Adrenal gland (tissue), 12 donors: ENCODE data around the gene BEND6. TPM values are rescaled to one million over a fixed set of nuclear protein-coding genes. Genes with fewer than 3 reads are reported as not detected.

ENCODE experiments used
- DNase-seq, 7 donors: peaks; one replicate each; pipeline ENCODE4 v3.0.0-alpha.2; 2019 to 2020
- H3K27ac ChIP-seq, 5 donors: fragments of 200-600 bp; sonication (generic) in 4 of 5; 1 replicate in 3 of 5; 2 replicates in 2 of 5; pipeline versions ENCODE4 v1.5.1 to v1.8.0; 2016 to 2020; ENCODE audit warnings: mild to moderate bottlenecking in 1 of 5
- H3K27me3 ChIP-seq: fragments of 200-600 bp; 2 replicates; pipeline ENCODE4 v1.8.0; 2021
- H3K36me3 ChIP-seq, 2 donors: fragments of 200-600 bp; replicated peaks in 1 of 2; 1 replicate in 1 of 2; 2 replicates in 1 of 2; pipeline versions ENCODE4 v1.5.1 to v1.8.0; 2018 to 2022
- H3K4me1 ChIP-seq, 2 donors: fragments of 200-600 bp; replicated peaks in 1 of 2; 1 replicate in 1 of 2; 2 replicates in 1 of 2; pipeline versions ENCODE4 v1.5.1 to v1.8.0; 2018 to 2021
- H3K4me3 ChIP-seq, 4 donors: fragments of 200-600 bp; sonication (generic) in 3 of 4; one replicate each; pipeline ENCODE4 v1.5.1; 2016 to 2018
- H3K9me3 ChIP-seq, 3 donors: fragments of 200-600 bp; sonication (generic) in 1 of 3; replicated peaks in 1 of 3; 1 replicate in 2 of 3; 2 replicates in 1 of 3; pipeline versions ENCODE4 v1.5.1 to v1.8.0; 2016 to 2021
- POLR2A ChIP-seq, 2 donors: fragments of 450-650 bp; IDR thresholded peaks; one replicate each; pipeline ENCODE4 v1.6.1; 2017; ENCODE audit warnings: antibody characterized with exemption in 2 of 2, mild to moderate bottlenecking in 2 of 2, moderate library complexity in 1 of 2
- WGBS, 4 donors: extraction: QIAGEN DNeasy Blood & Tissue Kit in 2 of 4; methylation state at CpG; one replicate each; pipeline versions ENCODE4 v1.1.5 to v1.1.7; 2013 to 2017; 5-methylcytosine and 5-hydroxymethylcytosine counted together
- intact Hi-C, 2 donors: fragments of 100-400 bp; cut with DNase I; formaldehyde crosslinking; loops; one replicate each; pipeline versions ENCODE4 v1.14.1 to v1.15.0; 2022 to 2023
- polyA plus RNA-seq, 3 donors: library from polyadenylated mRNA; stranded (reverse); fragments of 200-250 nt in 2 of 3; fragments of 350-450 nt in 1 of 3; fragmentation: Illumina TruSeq in 1 of 3; extraction: RNeasy Lipid Tissue Mini Kit (QIAGEN cat#74804) in 1 of 3; gene quantifications; one replicate each; pipeline ENCODE4 v1.2.3, GENCODE V29; 2013 to 2014
- total RNA-seq, 9 donors: library from RNA; depleted of rRNA in 4 of 9; stranded (reverse); fragments of >200 nt in 4 of 9; fragments of 120-200 nt in 1 of 9; fragmentation: NEBNext Ultra II Directional in 1 of 9; extraction: Animal tissue kit (Norgen Biotek cat#: 25700) in 1 of 9; gene quantifications; one replicate each; pipeline versions ENCODE4 v1.1.0 to v1.2.4, GENCODE V29; 2013 to 2023
- TF ChIP-seq, protein P1 (sequence below), 6 experiments: fragments of 450-650 bp in 4 of 6; fragments of 200-600 bp in 2 of 6; sonication (generic) in 1 of 6; IDR thresholded peaks; 1 replicate in 5 of 6; 2 replicates in 1 of 6; pipeline versions ENCODE4 v1.5.1 to v1.8.0; 2016 to 2021; ENCODE audit warnings: antibody characterized with exemption in 6 of 6, mild to moderate bottlenecking in 2 of 6, moderate library complexity in 1 of 6
- donor health status: healthy with polysubstance abuse.
- donor health status: Bipolar disorder and iron deficiency.
- donor health status: DM: yes; HTN: yes; CAD: no.
- donor health status: DM: no; HTN: no; CAD: no.
- donor health status: DM: no; HTN: no; CAD: no.
- donor health status: DM: yes; HTN: yes; CAD: no.

Gene BEND6
- total and polyA plus RNA-seq, 12 donors: 0.67 to 6.0 (median 1.2) TPM; not detected in 1

DNA sequence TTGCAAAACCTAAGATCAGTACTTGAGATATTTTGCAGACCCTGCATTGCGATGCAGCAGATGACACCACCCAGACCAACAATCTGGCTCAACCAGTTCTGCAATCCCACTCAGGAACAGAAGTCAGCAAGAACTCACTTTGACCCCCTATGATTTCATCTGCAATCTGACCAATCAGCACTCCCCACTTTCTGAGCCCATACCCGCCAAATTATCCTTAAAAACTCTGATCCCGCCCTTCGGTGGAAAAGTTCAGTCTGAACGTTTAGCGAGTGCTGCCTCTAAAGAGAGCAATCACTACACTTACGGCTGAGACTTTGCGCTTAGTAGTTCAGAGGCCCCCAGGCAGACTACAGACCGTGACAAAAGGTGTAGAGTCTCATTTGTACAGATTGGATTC, 74.3 kb downstream of the BEND6 start:
- DNase-seq: no peak
- 90 to 95% (median 91%) methylated on average over 9 of the region's 9 CpGs for WGBS, 4 donors
- Histone ChIP-seq H3K9me3 (peaks cover 0 to 4% (median 4%) of the 10 kb centered on the region in 3 donors), H3K27me3 (no peaks in the 10 kb centered on the region), H3K27ac (no peak overlapping the region), H3K4me1 (no peaks in the 10 kb centered on the region), H3K36me3 (no peaks in the 10 kb centered on the region), H3K4me3 (no peak overlapping the region)
- intact Hi-C loops: no loop called here
- TF ChIP-seq, protein P1, sequence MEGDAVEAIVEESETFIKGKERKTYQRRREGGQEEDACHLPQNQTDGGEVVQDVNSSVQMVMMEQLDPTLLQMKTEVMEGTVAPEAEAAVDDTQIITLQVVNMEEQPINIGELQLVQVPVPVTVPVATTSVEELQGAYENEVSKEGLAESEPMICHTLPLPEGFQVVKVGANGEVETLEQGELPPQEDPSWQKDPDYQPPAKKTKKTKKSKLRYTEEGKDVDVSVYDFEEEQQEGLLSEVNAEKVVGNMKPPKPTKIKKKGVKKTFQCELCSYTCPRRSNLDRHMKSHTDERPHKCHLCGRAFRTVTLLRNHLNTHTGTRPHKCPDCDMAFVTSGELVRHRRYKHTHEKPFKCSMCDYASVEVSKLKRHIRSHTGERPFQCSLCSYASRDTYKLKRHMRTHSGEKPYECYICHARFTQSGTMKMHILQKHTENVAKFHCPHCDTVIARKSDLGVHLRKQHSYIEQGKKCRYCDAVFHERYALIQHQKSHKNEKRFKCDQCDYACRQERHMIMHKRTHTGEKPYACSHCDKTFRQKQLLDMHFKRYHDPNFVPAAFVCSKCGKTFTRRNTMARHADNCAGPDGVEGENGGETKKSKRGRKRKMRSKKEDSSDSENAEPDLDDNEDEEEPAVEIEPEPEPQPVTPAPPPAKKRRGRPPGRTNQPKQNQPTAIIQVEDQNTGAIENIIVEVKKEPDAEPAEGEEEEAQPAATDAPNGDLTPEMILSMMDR (IDR thresholded peaks at IDR 0.05): no peak
- no peak for TF ChIP-seq POLR2A (IDR thresholded peaks at IDR 0.05)

DNA sequence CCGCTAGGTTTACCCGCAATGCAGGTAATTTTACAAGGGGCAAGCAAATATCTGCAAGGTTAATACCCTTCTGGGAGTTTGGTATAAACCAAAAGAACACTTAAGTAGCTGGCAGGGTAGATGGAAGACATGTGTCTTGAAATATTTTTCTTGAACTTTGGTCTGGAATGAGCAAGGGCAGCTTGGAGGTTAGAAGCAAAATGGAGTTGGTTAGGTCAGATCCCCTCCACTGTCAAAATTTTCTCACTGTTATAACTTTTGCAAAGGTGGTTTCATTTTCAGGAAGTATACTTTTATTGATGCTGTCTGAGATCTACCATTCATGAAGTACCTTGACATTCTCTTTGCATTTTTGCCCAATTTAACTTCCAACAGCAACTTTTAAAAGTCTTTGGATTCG, 78.3 kb downstream of the BEND6 start:
- no peaks in the 10 kb centered on the region for H3K36me3 ChIP-seq
- 88 to 96% (median 91%) methylated on average over 3 of the region's 3 CpGs for WGBS, 4 donors
- H3K4me1 ChIP-seq: no peaks in the 10 kb centered on the region
- H3K27me3 ChIP-seq: no peaks in the 10 kb centered on the region
- no peak overlapping the region for H3K27ac ChIP-seq
- no peak overlapping the region for H3K4me3 ChIP-seq
- H3K9me3 ChIP-seq: no peaks in the 10 kb centered on the region
- intact Hi-C loops: no loop called here
- no peak for DNase-seq
- TF ChIP-seq POLR2A (IDR thresholded peaks at IDR 0.05): no peak
- TF ChIP-seq, protein P1 (IDR thresholded peaks at IDR 0.05): no peak

- TF ChIP-seq POLR2A (IDR thresholded peaks at IDR 0.05): no peak
- TF ChIP-seq, protein P1 (IDR thresholded peaks at IDR 0.05): no peak
These were observed 80.6 kb downstream of the BEND6 start for GRCh38 chr6:57035549-57035948.

GRCh38 chr6:57038906-57039305, 84.0 kb downstream of the BEND6 start:
- DNase-seq: no peak
- intact Hi-C loops: no loop called here
- no peak overlapping the region for H3K4me3 ChIP-seq

More at GRCh38 chr6:57035549-57035948, 80.6 kb downstream of the BEND6 start:
- Histone ChIP-seq H3K36me3 (no peaks in the 10 kb centered on the region), H3K27ac (no peak overlapping the region), H3K4me1 (no peaks in the 10 kb centered on the region), H3K9me3 (no peaks in the 10 kb centered on the region), H3K27me3 (no peaks in the 10 kb centered on the region), H3K4me3 (no peak overlapping the region)
- 25 to 29% (median 25%) methylated on average over 3 of the region's 3 CpGs for WGBS, 4 donors
- DNase-seq: no peak
- intact Hi-C loops: no loop called here

More at GRCh38 chr6:57038906-57039305, 84.0 kb downstream of the BEND6 start:
- WGBS, 4 donors: 83 to 89% (median 87%) methylated on average over 2 of the region's 2 CpGs
- H3K4me1 ChIP-seq: no peaks in the 10 kb centered on the region
- no peak for TF ChIP-seq POLR2A (IDR thresholded peaks at IDR 0.05)
- TF ChIP-seq, protein P1 (IDR thresholded peaks at IDR 0.05): no peak
- H3K27ac ChIP-seq: no peak overlapping the region
- no peaks in the 10 kb centered on the region for H3K9me3 ChIP-seq
- no peaks in the 10 kb centered on the region for H3K27me3 ChIP-seq
- H3K36me3 ChIP-seq: no peaks in the 10 kb centered on the region
